GM19452 (cell line): ENCODE results near the gene RBM20.

Source experiments
- ATAC-seq: cut with Tn5 transposase; IDR thresholded peaks from one replicate; pipeline ENCODE4 v1.9.1; 2021; ENCODE audit not compliant: unreplicated experiment

Gene RBM20

DNA sequence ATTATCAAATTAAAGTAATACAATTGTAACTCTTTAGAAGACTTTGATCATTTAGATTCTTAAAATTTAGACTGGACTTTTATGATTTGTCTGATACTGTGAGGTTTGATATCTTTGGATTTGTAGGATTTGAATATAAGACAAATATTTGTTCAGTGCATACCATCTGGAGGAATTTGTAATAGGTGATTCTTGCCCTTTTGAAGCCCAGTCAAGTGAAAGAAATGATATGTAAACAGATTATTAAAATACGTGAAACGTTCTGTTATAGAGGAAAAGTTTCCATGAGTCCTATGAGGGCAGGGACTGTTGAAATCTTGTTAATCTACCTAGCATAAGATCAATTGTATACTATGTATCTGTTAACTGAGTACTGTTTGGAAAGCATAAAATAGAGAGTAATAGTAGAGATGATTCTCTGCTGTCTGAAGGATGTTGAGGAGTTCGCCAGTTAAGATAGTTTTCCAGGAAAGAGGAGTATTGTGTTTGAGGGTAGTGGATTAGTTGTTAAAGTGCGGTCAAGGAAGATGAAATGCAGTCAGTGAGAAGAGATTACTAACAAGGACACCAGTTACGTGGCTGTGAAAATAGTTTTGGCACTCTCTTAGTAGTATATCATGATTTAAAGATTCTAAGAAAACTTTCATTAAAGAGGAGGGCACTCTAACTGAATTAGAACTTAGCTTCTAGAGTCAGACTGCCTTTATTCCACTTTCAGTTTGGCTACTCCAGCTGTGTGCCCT is 242.0 kb downstream of the RBM20 start:
- ATAC-seq: no peak

DNA sequence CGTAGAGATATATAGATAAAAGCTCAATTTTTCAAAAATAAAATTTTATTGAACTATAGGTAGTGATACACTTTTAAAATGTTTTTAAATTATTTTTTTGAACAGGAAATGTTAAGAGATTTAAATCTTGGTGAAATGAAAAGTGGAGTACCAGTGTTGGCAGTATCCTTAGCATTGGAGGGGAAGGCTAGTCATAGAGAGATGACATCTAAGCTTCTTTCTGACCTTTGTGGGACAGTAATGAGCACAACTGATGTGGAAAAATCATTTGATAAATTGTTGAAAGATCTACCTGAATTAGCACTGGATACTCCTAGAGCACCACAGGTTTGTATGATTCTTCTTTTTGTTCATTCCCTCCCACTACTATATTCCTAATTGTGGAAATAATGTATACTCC is 243.4 kb downstream of the RBM20 start:
- ATAC-seq: no peak
